Panc1 (cell line): ENCODE results near the gene HOXA7. TPM values are rescaled to one million over a fixed set of nuclear protein-coding genes. Genes with fewer than 3 reads are reported as not detected.

Experiments used
- ATAC-seq: fragments of 200-7000 bp; cut with Tn5 transposase; 2 replicates; pipeline ENCODE4 v1.9.1; 2020; ENCODE audit warnings: mild to moderate bottlenecking, moderate library complexity
- BruUV-seq: library from RNA; stranded (reverse); fragments of 400-500 nt; replicated peaks from 2 replicates; lab custom pipeline; 2021; lab: Mats Ljungman, UMichigan
- CTCF ChIA-PET: fragments of 300-600 bp; sonication (Branson Sonifier 250); formaldehyde crosslinking; loops from one replicate; lab custom pipeline; 2022; ENCODE audit warnings: antibody characterized with exemption; lab: Charles Lee
- POLR2A ChIA-PET: fragments of 300-600 bp; sonication (Branson Sonifier 250); formaldehyde crosslinking; loops from one replicate; lab custom pipeline; 2022; ENCODE audit warnings: antibody characterized with exemption; lab: Charles Lee
- DNase-seq: peaks from one replicate; pipeline ENCODE4 v3.0.0-alpha.2; 2010; ENCODE audit warnings: low read depth, low spot score
- H3K27ac ChIP-seq: 2 replicates; pipeline ENCODE4 v1.5.1; 2011; ENCODE audit warnings: mild to moderate bottlenecking, low read length, inconsistent platforms
- H3K27me3 ChIP-seq: fragments of 200-500 bp; sonication (Bioruptor generic); 2 replicates; pipeline ENCODE4 v1.6.0; 2014; ENCODE audit warnings: low read length, inconsistent platforms; ENCODE audit not compliant: control insufficient read depth, insufficient read depth
- H3K36me3 ChIP-seq: fragments of 200-500 bp; sonication (Bioruptor generic); 2 replicates; pipeline ENCODE4 v1.5.1; 2014; ENCODE audit warnings: inconsistent platforms, mild to moderate bottlenecking, low read length, moderate library complexity; ENCODE audit not compliant: control insufficient read depth, insufficient read depth
- H3K4me1 ChIP-seq: 2 replicates; pipeline ENCODE4 v1.5.1; 2011; ENCODE audit warnings: inconsistent platforms, mild to moderate bottlenecking, low read length, moderate library complexity; ENCODE audit not compliant: control insufficient read depth, insufficient read depth
- H3K4me3 ChIP-seq, 2 experiments: 2 replicates each; pipeline ENCODE4 v1.5.1; 2011 to 2012; ENCODE audit warnings: low read depth in 2 of 2, low read length in 2 of 2, mild to moderate bottlenecking in 2 of 2, inconsistent platforms in 1 of 2, moderate library complexity in 1 of 2
- H3K9me3 ChIP-seq: fragments of 200-500 bp; sonication (Bioruptor generic); 2 replicates; pipeline ENCODE4 v1.5.1; 2014; ENCODE audit warnings: low read depth, mild to moderate bottlenecking, inconsistent platforms, low read length, moderate library complexity; ENCODE audit not compliant: control insufficient read depth, insufficient read depth
- CTCF ChIP-seq: fragments of 450-650 bp; IDR thresholded peaks from 2 replicates; pipeline ENCODE4 v1.5.1; 2017; ENCODE audit warnings: mild to moderate bottlenecking
- POLR2AphosphoS5 ChIP-seq: IDR thresholded peaks from 2 replicates; pipeline ENCODE4 v1.6.1; 2012; ENCODE audit warnings: mild to moderate bottlenecking, low read depth, low read length, moderate library complexity
- REST ChIP-seq, 2 experiments: IDR thresholded peaks; 2 replicates each; pipeline ENCODE4 v1.6.1; 2011 to 2012; ENCODE audit warnings: low read depth in 2 of 2, control low read depth in 1 of 2, low read length in 1 of 2, mild to moderate bottlenecking in 1 of 2, moderate library complexity in 1 of 2; ENCODE audit not compliant: insufficient read depth in 1 of 2
- SIN3A ChIP-seq: IDR thresholded peaks from 2 replicates; pipeline ENCODE4 v1.6.1; 2012; ENCODE audit warnings: low read depth, mild to moderate bottlenecking, low read length, moderate library complexity, borderline replicate concordance; ENCODE audit not compliant: insufficient read depth
- TCF7L2 ChIP-seq: IDR thresholded peaks from 2 replicates; pipeline ENCODE4 v1.6.1; 2011; ENCODE audit warnings: mild to moderate bottlenecking, low read depth, low read length, inconsistent platforms
- in situ Hi-C: cut with HindIII; loops from 2 replicates; pipeline ENCODE4 v1.10.0; 2016; ENCODE audit warnings: low sequenced_read_pairs, low pct_unique_long_range_greater_than_20kb
- intact Hi-C: fragments of 100-400 bp; cut with micrococcal nuclease; formaldehyde crosslinking; loops from one replicate; pipeline ENCODE4 v1.10.0; 2022; ENCODE audit not compliant: unreplicated experiment
- total RNA-seq: library from RNA; stranded (reverse); gene quantifications from one replicate; pipeline ENCODE4 v1.2.1, GENCODE V29; 2021; ENCODE audit not compliant: unreplicated experiment

The HOXA7 gene
- total RNA-seq, 1 experiment from 2014 or later = not detected

GRCh38 chr7:27202018-27202861 is 45.8 kb upstream of the HOXA7 start:
- Histone ChIP-seq H3K4me1 (peaks cover 13% of the 10 kb centered on the region; the same call in 1 of the 2 replicates), H3K27me3 (no peaks in the 10 kb centered on the region; the same call in 1 of the 2 replicates), H3K27ac (no peak overlapping the region), H3K36me3 (peaks cover 2% of the 10 kb centered on the region; the same call in 1 of the 2 replicates), H3K4me3 (no peak overlapping the region), H3K9me3 (no peaks in the 10 kb centered on the region)
- POLR2A ChIA-PET = interaction anchor here (0.6 kb wide), 1 partner anchor 53 kb away, joined by 6 read pairs; no protein-coding TSS in a partner anchor
- in situ Hi-C loops (no loop called here), intact Hi-C loops (no loop called here)
- CTCF ChIA-PET = interaction anchor here (0.7 kb wide), 1 partner anchor 125 kb away, joined by 21 read pairs; no protein-coding TSS in a partner anchor
- no TSS peak for BruUV-seq
- no peak for DNase-seq
- TF ChIP-seq TCF7L2 (no peak), SIN3A (no peak), POLR2AphosphoS5 (no peak), CTCF (no peak), REST (IDR thresholded peaks at IDR 0.05; ENCODE audit: insufficient read depth in 1 of 2, low read depth in 2 of 2, low read length in 1 of 2) (no peak)
- no peak for ATAC-seq

- in situ Hi-C loops = no loop called here
- peaks cover 13% of the 10 kb centered on the region for H3K4me1 ChIP-seq
- no peak for TF ChIP-seq TCF7L2
- ChIA-PET CTCF (no interaction called here), POLR2A (interaction anchor here (0.6 kb wide), 1 partner anchor 54 kb away, joined by 6 read pairs; no protein-coding TSS in a partner anchor)
- no peak overlapping the region for H3K27ac ChIP-seq
- no peaks in the 10 kb centered on the region; the same call in 1 of the 2 replicates for H3K27me3 ChIP-seq
- intact Hi-C loops = no loop called here
- H3K36me3 ChIP-seq = peaks cover 2% of the 10 kb centered on the region; the same call in 1 of the 2 replicates
- ATAC-seq (no peak), DNase-seq (no peak)
- H3K4me3 ChIP-seq = no peak overlapping the region
- no TSS peak for BruUV-seq
- H3K9me3 ChIP-seq = no peaks in the 10 kb centered on the region
These were observed 45.1 kb upstream of the HOXA7 start for GRCh38 chr7:27201580-27202017.
